Activated CD4-positive, alpha-beta T cell treated with anti-CD3 and anti-CD28 coated beads for 48 hours (primary cell): ENCODE data around the gene CCDC102B.
"Not testable (repeated sequence)": the region's sequence is repeated elsewhere in the genome, so short reads cannot be mapped to it uniquely, and the experiment has no call there.

Experiments
- DNase-seq: peaks from one replicate; pipeline ENCODE4 v3.0.0-alpha.2; 2020

CCDC102B gene

GRCh38 chr18:68830256-68831045, 32.6 kb downstream of the CCDC102B start:
- no peak for DNase-seq

GRCh38 chr18:68833756-68834155, 35.9 kb downstream of the CCDC102B start:
- no peak for DNase-seq

GRCh38 chr18:68837665-68838451, 40.0 kb downstream of the CCDC102B start:
- DNase-seq = no peak

GRCh38 chr18:68839701-68840100, 41.8 kb downstream of the CCDC102B start:
- no peak for DNase-seq

- no peak for DNase-seq
These were observed 42.8 kb downstream of the CCDC102B start for GRCh38 chr18:68840554-68841263.

GRCh38 chr18:68841301-68841700, 43.4 kb downstream of the CCDC102B start:
- DNase-seq = no peak

- DNase-seq = no peak
These were observed 45.1 kb downstream of the CCDC102B start for GRCh38 chr18:68842951-68843350.

GRCh38 chr18:68843473-68844089, 45.7 kb downstream of the CCDC102B start:
- DNase-seq = no peak

GRCh38 chr18:68847219-68847837, 49.4 kb downstream of the CCDC102B start:
- no peak for DNase-seq

GRCh38 chr18:68848242-68848641, 50.4 kb downstream of the CCDC102B start:
- DNase-seq = no peak

- no peak for DNase-seq
These were observed 57.0 kb downstream of the CCDC102B start for GRCh38 chr18:68854786-68855391.

- no peak for DNase-seq
These were observed 57.6 kb downstream of the CCDC102B start for GRCh38 chr18:68855491-68855890.

- DNase-seq = no peak
These were observed 63.5 kb downstream of the CCDC102B start for GRCh38 chr18:68861365-68861764.

GRCh38 chr18:68865021-68865420, 67.1 kb downstream of the CCDC102B start:
- DNase-seq = no peak

GRCh38 chr18:68865503-68865902, 67.6 kb downstream of the CCDC102B start:
- no peak for DNase-seq

GRCh38 chr18:68873003-68873402, 75.1 kb downstream of the CCDC102B start:
- no peak for DNase-seq

- no peak for DNase-seq
These were observed 76.5 kb downstream of the CCDC102B start for GRCh38 chr18:68874361-68874760.

GRCh38 chr18:68879947-68880346, 82.1 kb downstream of the CCDC102B start:
- DNase-seq = not testable (repeated sequence)

GRCh38 chr18:68887410-68887809, 89.5 kb downstream of the CCDC102B start:
- DNase-seq = no peak

GRCh38 chr18:68893354-68893753, 95.5 kb downstream of the CCDC102B start:
- no peak for DNase-seq

GRCh38 chr18:68897286-68897685, 99.4 kb downstream of the CCDC102B start:
- DNase-seq = no peak

GRCh38 chr18:68909579-68909978, 111.7 kb downstream of the CCDC102B start:
- no peak for DNase-seq
